HepG2 (cell line): ENCODE data around the gene TUBB. TPM values are rescaled to one million over a fixed set of nuclear protein-coding genes. Genes with fewer than 3 reads are reported as not detected.
A peak's percentile ranks its signal among the peaks of the same experiment; 100 is the strongest.

Experiments used
- ATAC-seq: fragments of 200-7000 bp; cut with Tn5 transposase; 3 replicates; pipeline ENCODE4 v1.9.1; 2020; ENCODE audit warnings: mild to moderate bottlenecking, moderate library complexity
- BruUV-seq: library from RNA; stranded (reverse); fragments of 400-500 nt; replicated peaks from 2 replicates; lab custom pipeline; 2021; lab: Mats Ljungman, UMichigan
- CTCF ChIA-PET: fragments of 300-600 bp; formaldehyde crosslinking; extraction: SDS; loops from one replicate; lab custom pipeline; 2021; ENCODE audit warnings: low total read pairs, inconsistent platforms, low intra/inter-chr PET ratio; lab: Yijun Ruan, JAX
- POLR2A ChIA-PET: fragments of 350-600 bp; sonication (Branson Sonifier 250); formaldehyde crosslinking; loops from one replicate; lab custom pipeline; 2020; ENCODE audit warnings: antibody characterized with exemption, inconsistent platforms; lab: Yijun Ruan, JAX
- DNase-seq: peaks from one replicate; pipeline ENCODE4 v3.0.0-alpha.2; 2015; ENCODE audit warnings: low spot score
- FAIRE-seq: peaks from 3 replicates; lab custom pipeline; 2011; peaks lifted over from hg19 to GRCh38; lab: Jason Lieb, UNC
- H2AFZ ChIP-seq: one replicate; pipeline ENCODE4 v1.6.1; 2011; ENCODE audit warnings: low read length, inconsistent platforms
- H3K27ac ChIP-seq: fragments of 300-600 bp; 3 replicates; pipeline ENCODE4 v1.8.0; 2011; ENCODE audit warnings: mixed run types, mild to moderate bottlenecking, mixed read lengths, low read length, inconsistent platforms; ENCODE audit not compliant: insufficient read depth; ENCODE audit errors: extremely low read length
- H3K27me3 ChIP-seq, 2 experiments: fragments of 200-600 bp in 1 of 2; 2 replicates in 1 of 2; 3 replicates in 1 of 2; pipeline versions ENCODE4 v1.6.0 to v1.8.0; 2011; ENCODE audit warnings: low read length in 2 of 2, mild to moderate bottlenecking in 2 of 2, moderate library complexity in 2 of 2, inconsistent platforms in 1 of 2; ENCODE audit not compliant: insufficient read depth in 2 of 2, control insufficient read depth in 1 of 2
- H3K36me3 ChIP-seq, 2 experiments: fragments of 200-600 bp in 1 of 2; replicated peaks in 1 of 2; 2 replicates in 1 of 2; 3 replicates in 1 of 2; pipeline versions ENCODE4 v1.5.1 to v1.8.0; 2011; ENCODE audit warnings: low read length in 2 of 2, inconsistent platforms in 1 of 2; ENCODE audit not compliant: insufficient read depth in 2 of 2, control insufficient read depth in 1 of 2
- H3K4me1 ChIP-seq: 2 replicates; pipeline ENCODE4 v1.5.1; 2012; ENCODE audit warnings: low read length, inconsistent platforms; ENCODE audit not compliant: insufficient read depth
- H3K4me2 ChIP-seq: 2 replicates; pipeline ENCODE4 v1.6.0; 2011; ENCODE audit warnings: low read depth, low read length, inconsistent platforms
- H3K4me3 ChIP-seq, 3 experiments: fragments of 200-600 bp in 1 of 3; sonication (generic), shearing (Covaris generic) in 1 of 3; replicated peaks in 1 of 3; 2 replicates each; pipeline ENCODE4 v1.5.1; 2011 to 2016; ENCODE audit warnings: low read length in 3 of 3, inconsistent platforms in 2 of 3, low read depth in 2 of 3, mild to moderate bottlenecking in 2 of 3, control low read depth in 1 of 3, mixed read lengths in 1 of 3; ENCODE audit not compliant: insufficient read depth in 1 of 3
- H3K79me2 ChIP-seq: one replicate; pipeline ENCODE4 v1.6.1; 2011; ENCODE audit warnings: low read length, inconsistent platforms; ENCODE audit not compliant: insufficient read depth
- H3K9ac ChIP-seq: 2 replicates; pipeline ENCODE4 v1.6.0; 2011; ENCODE audit warnings: mild to moderate bottlenecking, low read depth, low read length, inconsistent platforms; ENCODE audit not compliant: insufficient read depth
- H3K9me3 ChIP-seq: 2 replicates; pipeline ENCODE4 v1.5.1; 2012; ENCODE audit warnings: mild to moderate bottlenecking, low read length
- H4K20me1 ChIP-seq: 2 replicates; pipeline ENCODE4 v1.6.0; 2011; ENCODE audit warnings: inconsistent platforms, mild to moderate bottlenecking, low read length, moderate library complexity; ENCODE audit not compliant: insufficient read depth
- CHD4 ChIP-seq: fragments of 200-600 bp; sonication (generic); IDR thresholded peaks from 2 replicates; pipeline ENCODE4 v1.7.0; 2017; ENCODE audit warnings: mild to moderate bottlenecking, low read length, borderline replicate concordance
- EHMT2 ChIP-seq: fragments of 200-600 bp; sonication (generic); IDR thresholded peaks from 2 replicates; pipeline ENCODE4 v1.7.0; 2017; ENCODE audit warnings: antibody characterized with exemption, low read depth, low read length, borderline replicate concordance
- ERF ChIP-seq: IDR thresholded peaks from 2 replicates; pipeline ENCODE4 v1.6.1; 2018; ENCODE audit warnings: missing biosample characterization, missing genetic modification reagents
- FOSL1 ChIP-seq: sonication (generic); formaldehyde crosslinking; IDR thresholded peaks from 2 replicates; pipeline ENCODE4 v1.9.0; 2021; ENCODE audit warnings: missing genetic modification reagents, borderline replicate concordance
- GABPB1 ChIP-seq: IDR thresholded peaks from 2 replicates; pipeline ENCODE4 v1.6.1; 2016; ENCODE audit warnings: mild to moderate bottlenecking, missing genetic modification reagents, moderate library complexity, missing compliant biosample characterization
- GZF1 ChIP-seq: sonication (generic); formaldehyde crosslinking; IDR thresholded peaks from 2 replicates; pipeline ENCODE4 v1.5.1; 2020; ENCODE audit warnings: mild to moderate bottlenecking, missing genetic modification reagents
- HOXD1 ChIP-seq: sonication (generic); formaldehyde crosslinking; IDR thresholded peaks from 2 replicates; pipeline ENCODE4 v1.5.0; 2020; ENCODE audit warnings: missing genetic modification reagents
- NFKB2 ChIP-seq: sonication (generic); formaldehyde crosslinking; IDR thresholded peaks from 2 replicates; pipeline ENCODE4 v1.4.0; 2020; ENCODE audit warnings: missing genetic modification reagents, borderline replicate concordance
- NR2F2 ChIP-seq: IDR thresholded peaks from 2 replicates; pipeline ENCODE4 v1.6.1; 2012; ENCODE audit warnings: low read depth, inconsistent platforms, borderline replicate concordance
- RARG ChIP-seq: sonication (generic); formaldehyde crosslinking; IDR thresholded peaks from 2 replicates; pipeline ENCODE4 v1.4.0; 2020; ENCODE audit warnings: low read depth, mild to moderate bottlenecking, missing genetic modification reagents
- SAFB2 ChIP-seq: sonication (generic); formaldehyde crosslinking; IDR thresholded peaks from 2 replicates; pipeline ENCODE4 v1.5.1; 2020; ENCODE audit warnings: missing genetic modification reagents, low read depth, mild to moderate bottlenecking, borderline replicate concordance
- SIX4 ChIP-seq: sonication (generic); formaldehyde crosslinking; IDR thresholded peaks from 2 replicates; pipeline ENCODE4 v1.4.0; 2020; ENCODE audit warnings: missing genetic modification reagents
- TARDBP ChIP-seq: sonication (generic); formaldehyde crosslinking; IDR thresholded peaks from 2 replicates; pipeline ENCODE4 v1.8.0; 2022; ENCODE audit warnings: mild to moderate bottlenecking, missing genetic modification reagents
- TCF7 ChIP-seq: sonication (generic); IDR thresholded peaks from 2 replicates; pipeline ENCODE4 v1.6.1; 2016; ENCODE audit warnings: antibody characterized with exemption, low read depth
- TMF1 ChIP-seq: sonication (generic); formaldehyde crosslinking; IDR thresholded peaks from 2 replicates; pipeline ENCODE4 v1.8.1; 2022; ENCODE audit warnings: low read depth, missing genetic modification reagents
- ZBTB10 ChIP-seq: sonication (generic); formaldehyde crosslinking; IDR thresholded peaks from 2 replicates; pipeline ENCODE4 v1.4.0; 2020; ENCODE audit warnings: missing genetic modification reagents, borderline replicate concordance
- ZC3H4 ChIP-seq: sonication (generic); formaldehyde crosslinking; IDR thresholded peaks from 2 replicates; pipeline ENCODE4 v1.4.0; 2020; ENCODE audit warnings: missing genetic modification reagents, borderline replicate concordance
- ZFP82 ChIP-seq: sonication (generic); formaldehyde crosslinking; IDR thresholded peaks from 2 replicates; pipeline ENCODE4 v1.5.1; 2020; ENCODE audit warnings: mild to moderate bottlenecking, missing genetic modification reagents, borderline replicate concordance
- ZNF264 ChIP-seq: sonication (generic); formaldehyde crosslinking; IDR thresholded peaks from 2 replicates; pipeline ENCODE4 v1.4.0; 2020; ENCODE audit warnings: missing genetic modification reagents
- ZNF564 ChIP-seq: sonication (generic); formaldehyde crosslinking; IDR thresholded peaks from 2 replicates; pipeline ENCODE4 v1.8.1; 2023; ENCODE audit warnings: mild to moderate bottlenecking, missing genetic modification reagents
- WGBS: methylation state at CpG from one replicate; pipeline ENCODE4 v1.1.6; 2017; ENCODE audit warnings: low lambda C conversion rate; 5-methylcytosine and 5-hydroxymethylcytosine counted together
- in situ Hi-C: cut with HindIII; loops from 2 replicates; pipeline ENCODE4 v1.10.0; 2017; ENCODE audit warnings: low pct_unique_long_range_greater_than_20kb; ENCODE audit not compliant: extremely low pct_ligation_motif_present
- intact Hi-C: fragments of 100-400 bp; cut with micrococcal nuclease; formaldehyde crosslinking; loops from one replicate; pipeline ENCODE4 v1.10.0; 2022; ENCODE audit not compliant: unreplicated experiment
- polyA plus RNA-seq, 8 experiments: library from polyadenylated mRNA; depleted of rRNA in 3 of 8; stranded (reverse) in 7 of 8; unstranded in 1 of 8; fragments of >200 nt; fragmentation: Illumina TruSeq in 4 of 8; extraction: Trizol in 4 of 8; gene quantifications; 2 replicates each; pipeline versions ENCODE4 v1.2.1 to v1.2.3, GENCODE V29; 2011 to 2016; ENCODE audit warnings: low read depth in 4 of 8, missing spikeins in 1 of 8, mixed read lengths in 1 of 8; ENCODE audit not compliant: insufficient read depth in 1 of 8
- total RNA-seq, 5 experiments: library from RNA; depleted of rRNA; stranded (reverse); fragments of >200 nt; fragmentation: Illumina TruSeq; extraction: Trizol; gene quantifications; 2 replicates each; pipeline ENCODE4 v1.2.3, GENCODE V29; 2016; ENCODE audit warnings: low read depth in 1 of 5
- TF ChIP-seq, protein P1 (sequence below): sonication (generic); formaldehyde crosslinking; IDR thresholded peaks from 2 replicates; pipeline ENCODE4 v1.4.0; 2020; ENCODE audit warnings: missing genetic modification reagents, mild to moderate bottlenecking, borderline replicate concordance

TUBB gene
- total and polyA plus RNA-seq, 2 of the 13 experiments (the other 11 are each of a cell fraction or from before 2014, with no cell fraction given), result 911 to 1,163 TPM

DNA sequence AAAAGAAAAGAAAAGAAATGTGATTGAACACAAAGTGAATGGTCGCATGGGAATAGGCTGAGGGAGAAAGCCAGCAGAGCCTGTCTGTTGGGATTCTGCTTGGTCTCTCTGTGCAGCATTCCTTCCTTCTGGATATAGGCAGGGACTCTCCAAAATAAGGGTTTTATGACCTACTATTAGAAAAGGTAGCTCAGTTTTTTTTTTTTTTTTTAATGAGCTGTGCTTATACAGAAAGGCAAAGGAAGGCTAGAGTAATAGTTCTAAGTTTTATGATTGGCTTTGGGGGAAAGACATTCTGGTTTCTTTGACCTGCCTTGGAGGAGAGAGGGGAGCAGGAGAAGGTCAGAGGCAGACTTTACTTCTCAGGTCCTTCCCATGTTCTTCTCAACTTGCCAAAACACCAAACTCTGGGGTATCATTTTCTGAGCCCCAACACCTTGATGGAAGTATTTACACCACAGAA is 43.0 kb downstream of the TUBB start:
- no peak for DNase-seq
- Histone ChIP-seq H3K9ac (peak overlapping the region; percentile 87), H3K4me3 (peak overlapping the region in 1 of 3 experiments; percentile 62; a peak in 1 of 6 replicates), H3K9me3 (no peaks in the 10 kb centered on the region), H3K27ac (peak overlapping the region; percentile 98), H3K36me3 (no peaks in the 10 kb centered on the region), H3K79me2 (no peaks in the 10 kb centered on the region), H3K4me1 (peaks cover 100% of the 10 kb centered on the region), H3K27me3 (no peaks in the 10 kb centered on the region), H4K20me1 (no peaks in the 10 kb centered on the region), H3K4me2 (peak overlapping the region; percentile 85), H2AFZ (no peak overlapping the region)
- CTCF ChIA-PET, result no interaction called here
- intact Hi-C loops (no loop called here), in situ Hi-C loops (no loop called here)
- FAIRE-seq, result no peak
- peak; percentile 11; the same call in 2 of the 3 replicates for ATAC-seq
- POLR2A ChIA-PET, result interaction anchor here (1.3 to 11.8 kb wide), 11 partner anchors 10 to 145 kb away, joined by 3 to 414 read pairs (median 10); partner anchors contain the start of genes FLOT1, IER3, MDC1 and MRPS18B
- TSS peak; percentile 64 for BruUV-seq
- 56% methylated on average over 1 of the region's 1 CpG for WGBS
- TF ChIP-seq ZNF264 (CRISPR knock-in tag), result peak; percentile 39
- 0 out of 2 replicates have a peak, but pooled peaks have one; percentile 72 for TF ChIP-seq ZFP82
- no peak for TF ChIP-seq GABPB1 (CRISPR knock-in tag)
- TF ChIP-seq ZNF564, result no peak
- TF ChIP-seq EHMT2, result no peak
- peak; percentile 57; the same call in 1 of the 2 replicates for TF ChIP-seq HOXD1 (CRISPR knock-in tag)
- TF ChIP-seq TARDBP, result no peak
- TF ChIP-seq FOSL1 (CRISPR knock-in tag), result no peak
- TF ChIP-seq NR2F2, result 0 out of 2 replicates have a peak, but pooled peaks have one; percentile 67
- TF ChIP-seq ZC3H4 (CRISPR knock-in tag), result no peak
- TF ChIP-seq SIX4 (CRISPR knock-in tag), result 0 out of 2 replicates have a peak, but pooled peaks have one; percentile 53
- TF ChIP-seq, protein P1, sequence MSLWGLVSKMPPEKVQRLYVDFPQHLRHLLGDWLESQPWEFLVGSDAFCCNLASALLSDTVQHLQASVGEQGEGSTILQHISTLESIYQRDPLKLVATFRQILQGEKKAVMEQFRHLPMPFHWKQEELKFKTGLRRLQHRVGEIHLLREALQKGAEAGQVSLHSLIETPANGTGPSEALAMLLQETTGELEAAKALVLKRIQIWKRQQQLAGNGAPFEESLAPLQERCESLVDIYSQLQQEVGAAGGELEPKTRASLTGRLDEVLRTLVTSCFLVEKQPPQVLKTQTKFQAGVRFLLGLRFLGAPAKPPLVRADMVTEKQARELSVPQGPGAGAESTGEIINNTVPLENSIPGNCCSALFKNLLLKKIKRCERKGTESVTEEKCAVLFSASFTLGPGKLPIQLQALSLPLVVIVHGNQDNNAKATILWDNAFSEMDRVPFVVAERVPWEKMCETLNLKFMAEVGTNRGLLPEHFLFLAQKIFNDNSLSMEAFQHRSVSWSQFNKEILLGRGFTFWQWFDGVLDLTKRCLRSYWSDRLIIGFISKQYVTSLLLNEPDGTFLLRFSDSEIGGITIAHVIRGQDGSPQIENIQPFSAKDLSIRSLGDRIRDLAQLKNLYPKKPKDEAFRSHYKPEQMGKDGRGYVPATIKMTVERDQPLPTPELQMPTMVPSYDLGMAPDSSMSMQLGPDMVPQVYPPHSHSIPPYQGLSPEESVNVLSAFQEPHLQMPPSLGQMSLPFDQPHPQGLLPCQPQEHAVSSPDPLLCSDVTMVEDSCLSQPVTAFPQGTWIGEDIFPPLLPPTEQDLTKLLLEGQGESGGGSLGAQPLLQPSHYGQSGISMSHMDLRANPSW (CRISPR knock-in tag), result no peak
- no peak for TF ChIP-seq TCF7
- no peak for TF ChIP-seq TMF1 (CRISPR knock-in tag)
- TF ChIP-seq CHD4, result 0 out of 2 replicates have a peak, but pooled peaks have one; percentile 79
- no peak; the same call in 1 of the 2 replicates for TF ChIP-seq ERF
- peak; percentile 99 for TF ChIP-seq ZBTB10 (CRISPR knock-in tag)
- no peak for TF ChIP-seq GZF1 (CRISPR knock-in tag)
- TF ChIP-seq SAFB2 (CRISPR knock-in tag), result peak; percentile 16; the same call in 1 of the 2 replicates
- TF ChIP-seq RARG (CRISPR knock-in tag), result peak; percentile 82; the same call in 1 of the 2 replicates
- no peak for TF ChIP-seq NFKB2 (CRISPR knock-in tag)
